ENCODE results near the gene CFAP251. TPM values are rescaled to one million over a fixed set of nuclear protein-coding genes. Genes with fewer than 3 reads are reported as not detected.

CFAP251 gene
- total RNA-seq, 1 experiment from 2014 or later, result 0.81 TPM

GRCh38 chr12:121871467-121871866, 46.9 kb upstream of the CFAP251 start:
- Mint-ChIP-seq H3K36me3 (ENCODE audit: insufficient read depth in 1 of 3, low read depth in 3 of 3) (no peaks in the 10 kb centered on the region), H3K4me3 (no peak overlapping the region), H3K27me3 (ENCODE audit: low read depth) (no peaks in the 10 kb centered on the region; the same call in 1 of the 2 replicates), H3K27ac (no peak overlapping the region), H3K9me3 (no peaks in the 10 kb centered on the region; a peak in 1 of 5 replicates), H3K4me1 (peaks cover 4% of the 10 kb centered on the region in 2 experiments; a peak in 3 of 4 replicates)
- no peak overlapping the region for H3K27ac ChIP-seq (ENCODE audit: insufficient read length, low read depth, low read length)
- no peak overlapping the region for H2AFZ ChIP-seq (ENCODE audit: low read length)
- no peak overlapping the region for H2BK20ac ChIP-seq (ENCODE audit: low read depth, low read length, poor library complexity, severe bottlenecking)
- H2BK120ac ChIP-seq (ENCODE audit: low read depth, low read length, poor library complexity, severe bottlenecking), result no peak overlapping the region
- WGBS (ENCODE audit: extremely low coverage, insufficient read length, low lambda C conversion rate), result no CpG with 5 or more reads among the region's 3 CpGs
- H3K56ac ChIP-seq (ENCODE audit: insufficient read length, low read depth, low read length), result no peak overlapping the region
- H3K4me2 ChIP-seq (ENCODE audit: insufficient read depth, insufficient read length, low read length), result no peak overlapping the region
- H2BK12ac ChIP-seq (ENCODE audit: insufficient read length, low read depth, low read length), result no peak overlapping the region
- TF ChIP-seq CTCF (conservative IDR thresholded peaks at IDR 0.05), result no peak
- no peak overlapping the region for H4K8ac ChIP-seq (replicated peaks; ENCODE audit: insufficient read length, low read depth, low read length)
- H3K23me2 ChIP-seq (ENCODE audit: insufficient read length, low read depth, low read length, poor library complexity, severe bottlenecking), result no peaks in the 10 kb centered on the region
- no peaks in the 10 kb centered on the region for H3K4me1 ChIP-seq (ENCODE audit: insufficient read depth, low read length)
- no peak overlapping the region for H4K5ac ChIP-seq (ENCODE audit: insufficient read length, low read depth, low read length)
- no peaks in the 10 kb centered on the region for H3K9me3 ChIP-seq (ENCODE audit: control insufficient read depth, low read depth, low read length)
- H3K9ac ChIP-seq (ENCODE audit: extremely low read depth, insufficient read length, low read length), result no peak overlapping the region
- H4K20me1 ChIP-seq (ENCODE audit: control insufficient read depth, insufficient read depth, insufficient read length), result no peaks in the 10 kb centered on the region
- no peak for DNase-seq
- H2BK15ac ChIP-seq (ENCODE audit: low read depth, low read length), result no peak overlapping the region
- H3K79me2 ChIP-seq (ENCODE audit: insufficient read depth, low read length), result no peaks in the 10 kb centered on the region
- H3K23ac ChIP-seq (ENCODE audit: insufficient read length, low read depth, low read length), result no peak overlapping the region
- H3K4ac ChIP-seq (ENCODE audit: low read depth, low read length), result no peak overlapping the region
- no peak overlapping the region for H3T11ph ChIP-seq (ENCODE audit: low read length)
- no peak overlapping the region for H3K18ac ChIP-seq (ENCODE audit: insufficient read length, low read depth, low read length)
- no peak overlapping the region for H2AK5ac ChIP-seq (ENCODE audit: insufficient read length, low read length)
- H3K79me1 ChIP-seq (ENCODE audit: insufficient read depth, low read depth, low read length, poor library complexity, severe bottlenecking), result no peaks in the 10 kb centered on the region
- H4K91ac ChIP-seq (ENCODE audit: insufficient read length, low read depth, low read length), result no peak overlapping the region
- no peak overlapping the region for H2BK5ac ChIP-seq (ENCODE audit: insufficient read length, low read length)
- H3K27me3 ChIP-seq (ENCODE audit: insufficient read depth, low read length), result no peaks in the 10 kb centered on the region
- no peak overlapping the region for H3K14ac ChIP-seq (ENCODE audit: insufficient read depth, low read length)

All from H9 (cell line).